ENCODE data around the gene KCNG1. TPM values are rescaled to one million over a fixed set of nuclear protein-coding genes. Genes with fewer than 3 reads are reported as not detected.

Gene KCNG1
- total and polyA plus RNA-seq, 2 of the 8 experiments (the other 6 are each of a cell fraction or from before 2014, with no cell fraction given), result 16.0 to 18.0 TPM

DNA sequence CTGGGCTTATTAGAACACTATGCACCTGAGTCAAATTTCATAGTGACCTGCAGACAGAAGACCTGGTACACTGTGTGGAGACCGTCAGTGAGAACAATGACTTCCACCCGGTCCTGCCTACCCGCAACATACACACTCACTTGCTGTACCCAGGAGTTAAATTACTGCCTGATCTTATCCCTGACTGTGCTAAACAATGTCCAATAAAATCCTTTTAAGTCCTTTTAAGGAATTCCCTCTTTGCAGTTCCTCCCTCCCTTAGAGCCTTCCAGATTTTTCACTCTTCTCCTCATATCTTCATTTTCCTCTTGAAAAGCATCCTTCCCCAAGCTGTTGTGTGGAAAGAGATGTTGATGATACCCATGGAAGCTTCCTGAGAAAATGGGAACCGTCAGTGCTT, 3.4 kb upstream of the KCNG1 start:
- H3K18ac ChIP-seq (ENCODE audit: extremely low read depth, low read length), result no peak overlapping the region
- POLR2A ChIA-PET (ENCODE audit: partially characterized antibody), result no interaction called here
- H2AK5ac ChIP-seq (ENCODE audit: low read depth, low read length), result no peak overlapping the region
- no peak overlapping the region for H3K56ac ChIP-seq (replicated peaks; ENCODE audit: insufficient read length, low read depth, low read length)
- H3K23ac ChIP-seq (ENCODE audit: insufficient read length), result no peak overlapping the region
- H3K4me2 ChIP-seq (ENCODE audit: insufficient read depth in 1 of 2, low read depth in 2 of 2, low read length in 2 of 2), result no peak overlapping the region
- no peaks in the 10 kb centered on the region; a peak in 1 of 4 replicates for H3K79me2 ChIP-seq (ENCODE audit: control insufficient read depth in 1 of 2, insufficient read depth in 2 of 2, low read length in 2 of 2)
- H3K4me3 ChIP-seq (ENCODE audit: extremely low read depth in 1 of 4, insufficient read depth in 2 of 4, low read depth in 3 of 4, low read length in 4 of 4), result no peak overlapping the region
- no peaks in the 10 kb centered on the region for H3K36me3 ChIP-seq (ENCODE audit: control insufficient read depth in 2 of 4, insufficient read depth in 4 of 4, low read length in 3 of 4)
- DNase-seq (ENCODE audit: low read depth in 1 of 2, low spot score in 2 of 2), result no peak
- no peak overlapping the region for H2BK5ac ChIP-seq (ENCODE audit: low read depth, low read length)
- no peak overlapping the region for H2AFZ ChIP-seq (ENCODE audit: low read length)
- 95% methylated on average over 4 of the region's 4 CpGs; no CpG with 5 or more reads in 1 of the 2 experiments for WGBS, 2 experiments (ENCODE audit: extremely low coverage in 1 of 2, insufficient coverage in 1 of 2, insufficient read length in 1 of 2, insufficient replicate concordance in 2 of 2, low coverage in 1 of 2, low lambda C conversion rate in 2 of 2, missing lambda C conversion rate in 1 of 2)
- CTCF ChIA-PET (ENCODE audit: partially characterized antibody), result interaction anchor here (0.7 to 3.1 kb wide), 5 partner anchors 11 to 300 kb away, joined by 3 to 23 read pairs (median 4); no protein-coding TSS in a partner anchor
- H2BK12ac ChIP-seq (ENCODE audit: low read depth, low read length), result no peak overlapping the region
- TF ChIP-seq SIRT6 (IDR thresholded peaks at IDR 0.05; ENCODE audit: low read length) (no peak), SIX5 (IDR thresholded peaks at IDR 0.05; ENCODE audit: low read depth, low read length) (no peak), RNF2 (IDR thresholded peaks at IDR 0.05; ENCODE audit: borderline replicate concordance, low read depth, low read length, missing control alignments, poor library complexity, severe bottlenecking) (no peak), POU5F1 (IDR thresholded peaks at IDR 0.05; ENCODE audit: low read depth, low read length) (no peak), RXRA (IDR thresholded peaks at IDR 0.05; ENCODE audit: insufficient read depth, low read depth, low read length) (no peak), SUZ12 (IDR thresholded peaks at IDR 0.05; ENCODE audit: low read length) (no peak), FOSL1 (IDR thresholded peaks at IDR 0.05; ENCODE audit: insufficient read depth, low read depth, low read length) (no peak)
- H3K27me3 ChIP-seq (replicated peaks in 1 of 4; ENCODE audit: control insufficient read depth in 3 of 4, extremely low read depth in 1 of 4, insufficient read depth in 3 of 4, low read length in 3 of 4), result peaks cover 11 to 36% (median 31%) of the 10 kb centered on the region in 4 experiments
- H3K14ac ChIP-seq (ENCODE audit: insufficient read length), result no peak overlapping the region
- no peaks in the 10 kb centered on the region for H3K79me1 ChIP-seq (ENCODE audit: low read depth, low read length)
- H3K4me1 ChIP-seq (replicated peaks in 1 of 4; ENCODE audit: control insufficient read depth in 3 of 4, insufficient read depth in 4 of 4, low read length in 3 of 4), result peaks cover 3 to 18% (median 8%) of the 10 kb centered on the region in 4 experiments
- no peak overlapping the region for H3K9ac ChIP-seq (replicated peaks in 1 of 4; ENCODE audit: extremely low read depth in 1 of 4, low read depth in 3 of 4, low read length in 3 of 4)
- peaks cover 0 to 2% of the 10 kb centered on the region in 2 experiments for H4K20me1 ChIP-seq (replicated peaks in 1 of 2; ENCODE audit: control insufficient read depth in 1 of 2, insufficient read depth in 2 of 2, low read length in 2 of 2)
- no peak overlapping the region for H3K27ac ChIP-seq (ENCODE audit: low read depth, low read length)
- no peak overlapping the region for H2BK20ac ChIP-seq (ENCODE audit: low read length)
- no peak overlapping the region for H2BK120ac ChIP-seq (replicated peaks; ENCODE audit: low read depth, low read length)
- H2BK15ac ChIP-seq (ENCODE audit: low read length), result no peak overlapping the region
- H4K8ac ChIP-seq (ENCODE audit: extremely low read depth, insufficient read depth, low read length), result no peak overlapping the region
- H3K9me3 ChIP-seq (ENCODE audit: insufficient read depth in 2 of 2, low read depth in 1 of 2, low read length in 1 of 2), result no peaks in the 10 kb centered on the region
- no peak for FAIRE-seq
- H4K5ac ChIP-seq (ENCODE audit: insufficient read length, low read depth, low read length), result no peak overlapping the region
- peaks cover 15% of the 10 kb centered on the region; the same call in 1 of the 2 replicates for H3K23me2 ChIP-seq (ENCODE audit: low read depth, low read length)
- H4K91ac ChIP-seq (replicated peaks; ENCODE audit: insufficient read length, low read length), result no peak overlapping the region
- no peak overlapping the region for H3K4ac ChIP-seq (replicated peaks; ENCODE audit: insufficient read length, low read depth, low read length)

All from H1 (cell line).